ENCODE measurements around the gene ADAMTS7.
"Not testable (repeated sequence)": the region's sequence is repeated elsewhere in the genome, so short reads cannot be mapped to it uniquely, and the experiment has no call there.

DNA sequence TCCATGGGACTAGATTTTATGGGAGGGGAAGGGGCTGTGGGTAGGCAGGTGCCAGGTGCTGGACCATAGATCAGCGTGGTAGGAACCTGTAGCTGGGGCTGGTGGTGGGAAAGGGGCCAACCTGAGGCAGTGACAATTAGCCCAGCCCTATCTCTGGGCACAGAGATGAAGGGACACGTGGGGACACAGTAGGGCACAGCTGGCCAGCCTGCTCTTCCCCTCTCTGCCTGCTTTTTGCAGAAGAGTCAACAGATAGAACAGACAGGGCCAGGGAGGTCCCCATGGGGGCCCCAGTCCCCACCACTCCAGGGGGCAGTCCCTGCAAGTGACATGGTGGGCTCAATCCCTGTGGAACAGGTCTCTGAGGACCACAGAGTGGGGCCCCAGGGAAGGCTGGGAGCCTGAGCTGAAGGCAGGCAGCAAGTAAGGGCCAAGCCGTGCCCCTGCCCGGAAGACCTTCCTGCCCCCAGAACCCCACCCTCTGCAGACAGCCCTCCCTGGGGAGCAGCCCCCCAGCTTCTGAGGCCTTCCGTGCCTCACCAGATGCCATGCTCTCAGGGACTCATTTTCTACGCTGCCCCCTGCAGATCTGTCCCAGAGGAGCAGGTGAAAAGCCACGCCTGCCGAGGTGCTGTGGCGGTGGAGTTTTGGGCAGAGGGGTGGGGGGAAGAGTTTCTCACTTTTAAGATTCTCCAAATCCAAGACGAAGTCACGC, 52.6 kb downstream of the ADAMTS7 start:
- not testable (repeated sequence) for TF ChIP-seq CTCF, EZH2, EZH2phosphoT487 (IDR thresholded peaks at IDR 0.05)
